Nephron (organoid): ENCODE data around the gene SLC6A1.

Source experiments
- H3K27ac Mint-ChIP-seq, 3 experiments: 2 replicates each; pipeline ENCODE4 v1.8.0; 2020; ENCODE audit warnings: mixed read lengths in 3 of 3, mild to moderate bottlenecking in 2 of 3, moderate library complexity in 1 of 3
- H3K27me3 Mint-ChIP-seq: 2 replicates; pipeline ENCODE4 v1.8.0; 2021; ENCODE audit warnings: low read depth, mild to moderate bottlenecking, moderate library complexity, mixed read lengths
- H3K36me3 Mint-ChIP-seq: 2 replicates; pipeline ENCODE4 v1.8.0; 2020; ENCODE audit warnings: low read depth, mixed read lengths
- H3K4me1 Mint-ChIP-seq: 2 replicates; pipeline ENCODE4 v1.8.0; 2020; ENCODE audit warnings: mixed read lengths
- H3K4me3 Mint-ChIP-seq, 3 experiments: 2 replicates each; pipeline ENCODE4 v1.8.0; 2020; ENCODE audit warnings: mild to moderate bottlenecking in 3 of 3, mixed read lengths in 3 of 3, moderate library complexity in 2 of 3
- H3K9me3 Mint-ChIP-seq: 2 replicates; pipeline ENCODE4 v1.8.0; 2020; ENCODE audit warnings: mixed read lengths
- TF ChIP-seq, protein P1 (sequence below), 3 experiments: fragments of 200-600 bp; sonication (generic); IDR thresholded peaks; one replicate each; pipeline ENCODE4 v1.5.0; 2021; ENCODE audit warnings: antibody characterized with exemption in 3 of 3; ENCODE audit not compliant: unreplicated experiment in 3 of 3

Gene SLC6A1

DNA sequence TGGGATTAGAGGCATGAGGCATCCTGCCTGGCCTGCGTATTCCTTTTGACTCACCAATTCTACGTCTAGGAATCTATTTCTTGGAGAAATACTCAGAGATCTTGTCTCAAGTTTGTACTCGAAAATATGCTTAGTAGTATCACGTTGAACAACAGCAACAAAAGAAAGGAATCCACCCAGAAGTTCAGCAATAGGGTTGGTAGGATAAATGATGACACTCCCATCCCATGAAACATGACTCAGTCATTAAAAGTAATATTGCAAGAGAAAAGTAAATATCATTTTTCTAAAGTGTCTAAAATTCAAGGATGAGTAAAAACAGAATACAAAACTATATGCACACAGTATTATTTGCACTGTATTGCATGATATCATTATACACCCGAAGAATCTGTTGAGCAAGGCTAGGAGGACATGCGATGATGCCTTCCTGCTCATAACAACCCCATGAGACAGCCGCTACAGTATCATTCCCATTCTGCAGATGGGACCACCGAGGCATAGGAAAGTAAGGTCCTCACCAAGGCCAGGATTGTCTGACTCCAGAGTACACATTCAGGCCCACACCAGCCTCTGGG is 61.5 kb downstream of the SLC6A1 start:
- no peaks in the 10 kb centered on the region for H3K36me3 Mint-ChIP-seq
- H3K27ac Mint-ChIP-seq, result no peak overlapping the region

GRCh38 chr3:11054739-11055438 is 62.3 kb downstream of the SLC6A1 start:
- Mint-ChIP-seq H3K4me3 (no peak overlapping the region), H3K36me3 (no peaks in the 10 kb centered on the region), H3K27ac (no peak overlapping the region), H3K4me1 (no peaks in the 10 kb centered on the region), H3K27me3 (peaks cover 61% of the 10 kb centered on the region), H3K9me3 (no peaks in the 10 kb centered on the region)
- TF ChIP-seq, protein P1, sequence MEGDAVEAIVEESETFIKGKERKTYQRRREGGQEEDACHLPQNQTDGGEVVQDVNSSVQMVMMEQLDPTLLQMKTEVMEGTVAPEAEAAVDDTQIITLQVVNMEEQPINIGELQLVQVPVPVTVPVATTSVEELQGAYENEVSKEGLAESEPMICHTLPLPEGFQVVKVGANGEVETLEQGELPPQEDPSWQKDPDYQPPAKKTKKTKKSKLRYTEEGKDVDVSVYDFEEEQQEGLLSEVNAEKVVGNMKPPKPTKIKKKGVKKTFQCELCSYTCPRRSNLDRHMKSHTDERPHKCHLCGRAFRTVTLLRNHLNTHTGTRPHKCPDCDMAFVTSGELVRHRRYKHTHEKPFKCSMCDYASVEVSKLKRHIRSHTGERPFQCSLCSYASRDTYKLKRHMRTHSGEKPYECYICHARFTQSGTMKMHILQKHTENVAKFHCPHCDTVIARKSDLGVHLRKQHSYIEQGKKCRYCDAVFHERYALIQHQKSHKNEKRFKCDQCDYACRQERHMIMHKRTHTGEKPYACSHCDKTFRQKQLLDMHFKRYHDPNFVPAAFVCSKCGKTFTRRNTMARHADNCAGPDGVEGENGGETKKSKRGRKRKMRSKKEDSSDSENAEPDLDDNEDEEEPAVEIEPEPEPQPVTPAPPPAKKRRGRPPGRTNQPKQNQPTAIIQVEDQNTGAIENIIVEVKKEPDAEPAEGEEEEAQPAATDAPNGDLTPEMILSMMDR (IDR thresholded peaks at IDR 0.05; ENCODE audit: unreplicated experiment in 3 of 3), result no peak

More for the DNA sequence above, 61.5 kb downstream of the SLC6A1 start:
- peaks cover 65% of the 10 kb centered on the region for H3K27me3 Mint-ChIP-seq
- no peaks in the 10 kb centered on the region for H3K4me1 Mint-ChIP-seq
- TF ChIP-seq, protein P1 (IDR thresholded peaks at IDR 0.05; ENCODE audit: unreplicated experiment in 3 of 3), result no peak
- no peaks in the 10 kb centered on the region for H3K9me3 Mint-ChIP-seq
- H3K4me3 Mint-ChIP-seq, result no peak overlapping the region

GRCh38 chr3:11055496-11055895 is 62.9 kb downstream of the SLC6A1 start:
- H3K27ac Mint-ChIP-seq, result no peak overlapping the region
- no peak overlapping the region for H3K4me3 Mint-ChIP-seq
- no peaks in the 10 kb centered on the region for H3K9me3 Mint-ChIP-seq
- H3K4me1 Mint-ChIP-seq, result no peaks in the 10 kb centered on the region
- peaks cover 55% of the 10 kb centered on the region for H3K27me3 Mint-ChIP-seq
- TF ChIP-seq, protein P1 (IDR thresholded peaks at IDR 0.05; ENCODE audit: unreplicated experiment in 3 of 3), result no peak
- H3K36me3 Mint-ChIP-seq, result no peaks in the 10 kb centered on the region

DNA sequence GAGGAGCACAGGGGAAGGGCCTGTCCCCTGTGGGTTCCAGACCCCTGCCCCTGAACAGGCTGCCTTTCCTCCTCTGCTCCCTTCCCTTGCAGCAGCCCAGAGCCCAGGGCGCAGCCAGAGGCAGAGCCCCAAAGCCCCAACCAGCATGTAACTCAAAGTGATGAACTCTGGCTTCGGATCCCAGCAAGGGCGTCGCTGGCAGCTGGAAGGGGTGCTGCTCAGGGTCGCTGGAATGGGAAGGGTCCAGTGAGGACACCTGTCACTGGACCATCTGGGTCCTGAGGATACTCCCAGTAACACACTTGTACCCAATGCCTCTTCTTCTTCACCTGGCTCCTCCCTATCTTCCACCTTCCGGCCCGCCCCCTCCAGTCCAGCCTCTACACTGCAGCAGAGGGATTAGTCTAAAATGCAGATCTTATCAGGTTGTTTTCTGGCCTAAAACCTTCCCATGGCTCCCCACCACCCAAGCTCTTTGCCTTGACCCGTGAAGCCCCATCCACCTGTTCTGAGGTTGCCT is 64.0 kb downstream of the SLC6A1 start:
- H3K4me3 Mint-ChIP-seq, result no peak overlapping the region
- no peaks in the 10 kb centered on the region for H3K4me1 Mint-ChIP-seq
- peaks cover 52% of the 10 kb centered on the region for H3K27me3 Mint-ChIP-seq
- H3K27ac Mint-ChIP-seq, result no peak overlapping the region
- no peaks in the 10 kb centered on the region for H3K36me3 Mint-ChIP-seq
- TF ChIP-seq, protein P1 (IDR thresholded peaks at IDR 0.05; ENCODE audit: unreplicated experiment in 3 of 3), result no peak
- H3K9me3 Mint-ChIP-seq, result no peaks in the 10 kb centered on the region

DNA sequence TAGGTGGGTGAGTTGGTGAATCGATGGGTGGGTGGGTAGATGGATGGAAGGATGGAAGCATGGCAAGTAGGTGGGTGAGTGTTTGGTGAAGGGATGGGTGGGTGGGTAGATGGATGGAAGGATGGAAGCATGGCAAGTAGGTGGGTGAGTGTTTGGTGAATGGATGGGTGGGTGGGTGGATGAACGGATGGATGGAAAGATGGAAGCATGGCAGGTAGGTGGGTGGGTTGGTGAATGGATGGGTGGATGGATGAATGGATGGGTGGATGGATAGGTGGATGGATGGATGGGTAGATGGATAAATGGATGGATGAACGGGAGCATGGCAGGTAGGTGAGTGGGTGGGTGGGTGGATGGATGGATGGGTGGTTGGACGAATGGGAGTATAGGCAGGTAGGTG is 65.1 kb downstream of the SLC6A1 start:
- H3K36me3 Mint-ChIP-seq, result no peaks in the 10 kb centered on the region
- H3K9me3 Mint-ChIP-seq, result peaks cover 5% of the 10 kb centered on the region
- no peaks in the 10 kb centered on the region for H3K4me1 Mint-ChIP-seq
- TF ChIP-seq, protein P1 (IDR thresholded peaks at IDR 0.05; ENCODE audit: unreplicated experiment in 3 of 3), result no peak
- no peak overlapping the region for H3K27ac Mint-ChIP-seq
- H3K27me3 Mint-ChIP-seq, result peaks cover 52% of the 10 kb centered on the region
- H3K4me3 Mint-ChIP-seq, result no peak overlapping the region
